Left lung (tissue), 10 donors: ENCODE results near the gene EHBP1. TPM values are rescaled to one million over a fixed set of nuclear protein-coding genes. Genes with fewer than 3 reads are reported as not detected.
A peak's percentile ranks its signal among the peaks of the same experiment; 100 is the strongest.

Experiments used
- ATAC-seq: fragments of 200-7000 bp; cut with Tn5 transposase; one replicate; pipeline ENCODE4 v1.9.1; 2020; ENCODE audit warnings: moderate library complexity
- DNase-seq, 4 donors: peaks; one replicate each; pipeline ENCODE4 v3.0.0-alpha.2; 2013 to 2020
- H3K27ac ChIP-seq, 2 donors: fragments of 200-600 bp; sonication (generic) in 1 of 2; one replicate each; pipeline versions ENCODE4 v1.5.0 to v1.8.0; 2020 to 2021
- H3K27me3 ChIP-seq, 2 donors: fragments of 200-600 bp; sonication (generic) in 1 of 2; one replicate each; pipeline versions ENCODE4 v1.5.0 to v1.8.0; 2020 to 2021
- H3K36me3 ChIP-seq, 2 donors: fragments of 200-600 bp; sonication (generic) in 1 of 2; one replicate each; pipeline versions ENCODE4 v1.5.0 to v1.8.0; 2020 to 2021
- H3K4me1 ChIP-seq, 2 donors: fragments of 200-600 bp; one replicate each; pipeline ENCODE4 v1.8.0; 2021
- H3K4me3 ChIP-seq, 2 donors: fragments of 200-600 bp; sonication (generic) in 1 of 2; one replicate each; pipeline versions ENCODE4 v1.5.0 to v1.8.0; 2020 to 2021; ENCODE audit warnings: mild to moderate bottlenecking in 1 of 2
- H3K9me3 ChIP-seq, 2 donors: fragments of 200-600 bp; sonication (generic) in 1 of 2; one replicate each; pipeline versions ENCODE4 v1.5.0 to v1.8.0; 2020 to 2021
- intact Hi-C, 2 donors: fragments of 100-400 bp; cut with DNase I; formaldehyde crosslinking; loops; one replicate each; pipeline versions ENCODE4 v1.11.2 to v1.14.2; 2022
- polyA plus RNA-seq, 6 donors: library from polyadenylated mRNA; unstranded; fragments of 120-200 nt; gene quantifications; one replicate each; pipeline ENCODE4 v1.2.1, GENCODE V29; 2013; ENCODE audit not compliant: insufficient read length in 6 of 6
- total RNA-seq, 2 donors: library from RNA; stranded (reverse); fragmentation: NEBNext Ultra II Directional; extraction: Animal tissue kit (Norgen Biotek cat#: 25700); gene quantifications; one replicate each; pipeline ENCODE4 v1.2.1, GENCODE V29; 2021
- TF ChIP-seq, protein P1 (sequence below), 2 donors: fragments of 200-600 bp; sonication (generic) in 1 of 2; IDR thresholded peaks; one replicate each; pipeline versions ENCODE4 v1.5.0 to v1.8.0; 2021; ENCODE audit warnings: antibody characterized with exemption in 2 of 2
- donor health status: DM: no; HTN: yes; CAD: no.
- donor health status: DM: no; HTN: no; CAD: no.

EHBP1 gene
- total and polyA plus RNA-seq, 8 donors: 35.4 to 48.9 (median 38.9) TPM

DNA sequence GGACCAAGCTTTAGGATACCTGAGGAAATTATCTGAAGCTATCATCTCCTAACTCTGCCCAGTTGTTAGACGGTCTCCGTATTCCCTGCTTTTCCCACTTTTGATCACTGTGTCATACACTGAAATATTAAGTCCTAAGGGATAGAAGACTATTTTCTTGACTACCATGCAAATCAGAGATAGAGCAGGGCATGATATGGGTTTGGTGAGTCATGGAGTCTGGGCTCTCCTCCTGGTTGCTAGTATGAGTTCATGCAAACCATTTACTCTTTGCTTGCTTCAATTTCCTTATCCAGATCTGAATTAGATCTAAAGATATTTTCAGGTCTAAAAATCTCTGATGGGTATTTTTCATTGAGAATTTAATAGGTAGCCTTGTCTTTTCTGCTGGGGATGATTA, 55.0 kb downstream of the EHBP1 start:
- Histone ChIP-seq H3K9me3 (no peaks in the 10 kb centered on the region), H3K36me3 (no peaks in the 10 kb centered on the region), H3K4me1 (no peaks in the 10 kb centered on the region), H3K27me3 (no peaks in the 10 kb centered on the region), H3K4me3 (no peak overlapping the region), H3K27ac (no peak overlapping the region)
- no peak for DNase-seq
- TF ChIP-seq, protein P1, sequence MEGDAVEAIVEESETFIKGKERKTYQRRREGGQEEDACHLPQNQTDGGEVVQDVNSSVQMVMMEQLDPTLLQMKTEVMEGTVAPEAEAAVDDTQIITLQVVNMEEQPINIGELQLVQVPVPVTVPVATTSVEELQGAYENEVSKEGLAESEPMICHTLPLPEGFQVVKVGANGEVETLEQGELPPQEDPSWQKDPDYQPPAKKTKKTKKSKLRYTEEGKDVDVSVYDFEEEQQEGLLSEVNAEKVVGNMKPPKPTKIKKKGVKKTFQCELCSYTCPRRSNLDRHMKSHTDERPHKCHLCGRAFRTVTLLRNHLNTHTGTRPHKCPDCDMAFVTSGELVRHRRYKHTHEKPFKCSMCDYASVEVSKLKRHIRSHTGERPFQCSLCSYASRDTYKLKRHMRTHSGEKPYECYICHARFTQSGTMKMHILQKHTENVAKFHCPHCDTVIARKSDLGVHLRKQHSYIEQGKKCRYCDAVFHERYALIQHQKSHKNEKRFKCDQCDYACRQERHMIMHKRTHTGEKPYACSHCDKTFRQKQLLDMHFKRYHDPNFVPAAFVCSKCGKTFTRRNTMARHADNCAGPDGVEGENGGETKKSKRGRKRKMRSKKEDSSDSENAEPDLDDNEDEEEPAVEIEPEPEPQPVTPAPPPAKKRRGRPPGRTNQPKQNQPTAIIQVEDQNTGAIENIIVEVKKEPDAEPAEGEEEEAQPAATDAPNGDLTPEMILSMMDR (IDR thresholded peaks at IDR 0.05): no peak
- intact Hi-C loops: no loop called here
- ATAC-seq: no peak

DNA sequence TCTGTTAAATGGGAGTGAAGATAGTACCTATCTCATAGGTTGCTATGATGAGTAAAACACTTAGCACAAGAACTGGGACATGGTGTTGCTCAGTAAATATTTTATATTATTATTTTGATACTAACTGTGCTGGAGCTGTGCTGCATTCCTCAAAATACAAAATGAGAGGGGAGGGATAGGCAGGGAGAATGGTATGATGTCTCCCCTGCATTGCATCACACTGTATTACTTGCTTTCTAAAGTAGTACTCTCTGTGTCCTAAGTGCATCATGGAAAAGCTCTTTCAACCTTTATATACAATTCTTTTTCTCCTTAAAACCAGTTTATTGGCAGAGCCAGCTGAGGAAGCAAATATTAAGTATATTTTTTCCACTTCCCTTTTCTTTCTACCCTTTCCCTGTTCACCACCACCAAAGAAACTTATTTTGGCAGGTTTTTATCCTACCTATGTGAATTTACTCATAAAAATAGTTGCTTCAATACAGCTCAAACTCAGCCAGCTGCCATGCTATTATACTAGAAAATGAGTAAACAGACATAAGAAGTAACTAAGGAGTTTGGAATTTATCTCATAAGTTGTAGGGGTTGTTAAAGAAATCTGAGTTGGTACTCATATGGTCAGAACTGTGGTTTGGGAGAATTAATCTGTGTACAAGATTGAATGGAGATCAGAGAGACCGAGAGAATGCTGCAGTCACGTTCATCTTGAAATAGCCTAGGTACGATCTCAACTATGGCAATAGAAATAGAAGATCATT, 60.3 kb downstream of the EHBP1 start:
- H3K27me3 ChIP-seq: no peaks in the 10 kb centered on the region
- H3K27ac ChIP-seq: no peak overlapping the region
- no peaks in the 10 kb centered on the region for H3K36me3 ChIP-seq
- no peaks in the 10 kb centered on the region for H3K9me3 ChIP-seq
- TF ChIP-seq, protein P1 (IDR thresholded peaks at IDR 0.05): no peak
- no peaks in the 10 kb centered on the region for H3K4me1 ChIP-seq
- intact Hi-C loops: no loop called here
- no peak overlapping the region for H3K4me3 ChIP-seq
- ATAC-seq (no peak), DNase-seq (no peak)

DNA sequence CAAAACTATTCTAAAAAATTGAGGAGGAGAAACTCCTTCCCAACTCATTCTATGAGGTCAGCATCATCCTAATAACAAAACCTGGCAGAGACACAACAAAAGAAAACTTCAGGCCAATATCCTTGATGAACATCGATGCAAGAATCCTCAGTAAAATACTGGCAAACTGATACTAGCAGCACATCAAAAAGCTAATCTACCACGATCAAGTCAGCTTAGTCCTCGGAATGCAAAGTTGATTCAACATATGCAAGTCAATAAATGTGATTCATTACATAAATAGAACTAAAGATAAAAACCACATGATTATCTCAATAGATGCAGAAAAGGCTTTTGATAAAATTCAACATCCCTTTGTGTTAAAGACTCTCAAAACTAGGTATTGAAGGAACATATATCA, 63.1 kb downstream of the EHBP1 start:
- Histone ChIP-seq H3K4me1 (no peaks in the 10 kb centered on the region), H3K9me3 (no peaks in the 10 kb centered on the region), H3K36me3 (no peaks in the 10 kb centered on the region), H3K27me3 (no peaks in the 10 kb centered on the region), H3K4me3 (no peak overlapping the region), H3K27ac (no peak overlapping the region)
- intact Hi-C loops: no loop called here
- ATAC-seq: no peak
- DNase-seq: no peak
- TF ChIP-seq, protein P1 (IDR thresholded peaks at IDR 0.05): no peak

DNA sequence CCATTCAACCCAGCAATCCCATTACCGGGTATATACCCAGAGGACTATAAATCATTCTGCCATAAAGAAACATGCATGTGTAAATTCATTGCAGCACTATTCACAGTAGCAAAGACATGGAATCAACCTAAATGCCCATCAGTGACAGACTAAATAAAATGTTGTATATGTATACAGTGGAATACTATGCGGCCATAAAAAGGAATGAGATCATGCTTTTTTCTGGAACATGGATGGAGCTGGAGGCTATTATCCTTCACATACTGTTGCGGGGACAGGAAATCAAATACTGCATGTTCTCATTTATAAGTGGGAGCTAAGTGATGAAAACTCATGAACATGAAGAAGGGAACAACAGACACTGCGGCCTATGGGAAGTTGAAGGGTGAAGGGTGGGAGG, 65.1 kb downstream of the EHBP1 start:
- Histone ChIP-seq H3K36me3 (no peaks in the 10 kb centered on the region), H3K4me3 (no peak overlapping the region), H3K9me3 (no peaks in the 10 kb centered on the region), H3K4me1 (no peaks in the 10 kb centered on the region), H3K27me3 (no peaks in the 10 kb centered on the region), H3K27ac (no peak overlapping the region)
- ATAC-seq (no peak), DNase-seq (no peak)
- intact Hi-C loops: no loop called here
- TF ChIP-seq, protein P1 (IDR thresholded peaks at IDR 0.05): no peak

DNA sequence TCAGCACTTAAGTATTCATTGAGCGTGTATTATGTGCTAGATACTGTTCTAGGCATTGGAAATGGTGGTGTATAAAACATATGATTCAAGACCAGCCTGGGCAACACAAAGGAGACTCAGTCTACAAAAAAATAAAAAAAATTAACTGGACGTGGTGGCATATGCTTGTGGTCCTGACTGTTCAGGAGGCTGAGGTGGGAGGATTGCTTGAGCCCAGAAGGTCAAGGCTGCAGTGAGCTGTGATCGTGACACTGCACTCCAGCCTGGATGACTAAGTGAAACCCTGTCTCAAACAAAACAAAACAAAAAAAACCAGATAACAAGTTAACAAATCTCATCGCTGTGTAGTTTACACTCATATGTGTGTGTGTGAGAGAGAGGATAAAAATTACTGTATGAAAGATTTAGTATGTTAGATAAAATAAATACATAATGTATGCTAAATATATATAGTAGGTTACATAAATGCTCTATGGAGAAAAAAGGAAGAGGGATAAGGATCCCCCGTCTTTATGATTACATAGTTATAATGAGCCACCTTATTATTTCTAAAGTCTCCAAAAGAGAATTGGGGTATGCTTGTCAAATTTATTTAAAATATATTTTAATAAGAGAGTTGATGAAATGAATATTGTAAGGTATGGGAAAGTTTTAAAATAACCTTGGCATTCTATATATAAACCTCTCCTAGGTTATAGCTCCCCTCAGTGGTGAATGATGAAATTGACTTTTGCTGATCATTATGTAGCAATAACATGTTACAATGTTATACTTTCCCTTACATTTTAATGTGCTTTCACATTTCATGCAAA, 69.2 kb downstream of the EHBP1 start:
- ATAC-seq (peak; percentile 95), DNase-seq (peak in 2 of 4 donors; percentile 39 to 59)
- Histone ChIP-seq H3K4me1 (no peaks in the 10 kb centered on the region), H3K36me3 (no peaks in the 10 kb centered on the region), H3K27ac (no peak overlapping the region), H3K9me3 (no peaks in the 10 kb centered on the region), H3K4me3 (no peak overlapping the region), H3K27me3 (no peaks in the 10 kb centered on the region)
- TF ChIP-seq, protein P1 (IDR thresholded peaks at IDR 0.05): peak; percentile 52 to 68
- intact Hi-C loops: loop anchor here in 1 of 2 donors (2.0 kb wide), 1 partner anchor 318 kb away; no protein-coding TSS in a partner anchor
